NCI-H526 treated with DMSO at 0.1 percent for 48 hours (cell line): ENCODE results near the gene IGSF9B.

ENCODE experiments used
- DNase-seq: peaks from one replicate; lab custom pipeline; 2025; lab: John Stamatoyannopoulos, UW

The IGSF9B gene

GRCh38 chr11:133901316-133901715, 55.5 kb downstream of the IGSF9B start:
- no peak for DNase-seq

DNA sequence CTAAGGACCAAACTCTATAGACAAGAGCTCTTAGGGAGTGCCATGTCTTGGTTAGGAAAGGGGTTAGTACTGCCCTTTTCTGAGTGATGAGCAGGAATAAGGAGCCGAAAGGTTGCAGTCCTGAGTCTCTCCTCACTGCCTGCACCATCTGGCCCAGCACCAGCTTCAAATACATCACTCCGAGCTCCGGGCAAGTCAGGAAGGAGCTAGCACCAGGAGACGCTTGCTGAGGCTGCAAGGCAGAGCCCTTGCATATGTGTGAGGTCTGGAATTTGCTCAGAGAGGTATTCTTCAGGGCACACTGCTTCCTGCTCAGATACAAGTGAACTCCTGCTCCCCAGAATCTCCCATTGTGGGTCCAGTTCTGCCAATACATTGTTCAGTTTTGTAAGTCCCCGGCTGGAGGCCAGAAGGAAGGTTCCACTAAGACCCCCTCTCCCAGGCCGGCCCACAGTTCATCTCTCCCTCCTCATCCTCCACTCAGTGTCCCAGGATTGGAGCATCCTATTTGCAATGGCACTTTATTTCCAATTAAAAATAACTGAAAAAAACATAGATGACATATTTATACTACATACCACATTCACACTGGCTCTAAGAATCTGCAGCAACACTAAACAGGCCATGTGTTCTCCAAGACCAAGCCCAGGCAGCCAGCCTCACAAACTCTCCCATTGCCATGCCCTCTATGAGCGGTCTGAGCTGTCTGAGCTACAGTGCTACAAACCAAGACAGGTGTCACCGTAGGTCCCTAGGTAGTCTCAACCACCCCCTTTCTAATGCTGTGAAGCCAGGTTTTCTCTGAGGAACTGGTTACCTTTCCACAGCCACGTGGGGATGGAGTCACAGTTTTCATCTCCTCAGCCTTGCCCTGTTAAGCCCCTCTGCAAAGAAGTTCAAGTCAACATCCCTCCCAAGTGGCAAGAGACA, 56.3 kb downstream of the IGSF9B start:
- DNase-seq: no peak

- no peak for DNase-seq
Measured at GRCh38 chr11:133898770-133899115, 58.0 kb downstream of the IGSF9B start.

GRCh38 chr11:133898031-133898769, 58.6 kb downstream of the IGSF9B start:
- no peak for DNase-seq

- no peak for DNase-seq
Measured at GRCh38 chr11:133897331-133897650, 59.5 kb downstream of the IGSF9B start.

DNA sequence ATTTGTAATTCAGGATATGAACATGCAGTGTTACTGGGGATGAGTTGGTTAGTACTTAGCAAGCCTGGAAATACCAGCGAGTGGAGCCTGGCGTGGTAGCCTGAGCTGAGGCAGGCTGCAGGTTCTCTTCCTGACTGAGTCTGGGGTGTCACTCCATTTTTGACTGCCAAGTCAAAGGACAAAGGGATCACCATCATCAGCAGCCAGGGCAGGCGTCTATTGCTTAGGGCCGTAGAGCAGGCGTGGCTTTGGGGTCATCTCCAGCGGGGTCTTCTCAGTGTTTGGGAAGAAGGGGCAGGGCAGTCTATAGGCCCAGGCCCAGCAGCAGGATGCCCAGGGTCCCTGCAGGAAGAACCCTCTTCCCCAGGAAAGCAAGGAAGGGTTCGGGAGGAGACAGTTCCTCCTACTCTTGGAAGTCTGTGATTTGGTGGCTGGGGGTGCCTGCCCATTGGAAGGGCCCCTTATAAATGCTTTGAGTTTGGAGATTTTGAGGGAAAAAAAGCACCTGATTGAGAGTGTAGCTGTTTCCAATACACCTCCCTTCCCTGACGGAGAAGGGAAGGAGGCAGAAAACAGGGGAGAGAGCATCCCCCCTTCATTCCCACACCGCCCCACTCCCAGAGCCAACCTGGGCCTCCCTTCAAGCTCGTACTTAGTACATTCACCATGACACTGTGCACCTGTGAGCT, 60.0 kb downstream of the IGSF9B start:
- no peak for DNase-seq

DNA sequence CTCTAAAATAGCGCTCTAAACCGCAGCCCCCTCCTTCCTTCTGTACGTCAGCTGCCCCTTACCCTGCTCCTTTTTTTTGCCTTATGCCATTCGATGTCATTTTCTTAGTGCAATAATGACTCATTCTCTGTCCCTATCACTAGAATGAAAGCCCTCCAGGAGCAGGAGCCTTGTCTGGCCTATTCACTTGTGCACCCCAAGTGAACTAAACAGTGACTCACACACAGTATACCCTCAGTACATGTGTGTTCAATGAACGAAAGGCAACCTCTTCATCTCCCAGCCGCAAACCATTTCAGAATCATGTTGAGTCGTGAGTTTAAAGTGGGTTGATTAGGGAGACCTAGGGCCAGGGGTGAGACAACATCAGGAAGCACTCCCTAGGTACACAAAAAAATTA, 60.7 kb downstream of the IGSF9B start:
- DNase-seq: no peak

- no peak for DNase-seq
Measured at GRCh38 chr11:133895551-133895950, 61.2 kb downstream of the IGSF9B start.

DNA sequence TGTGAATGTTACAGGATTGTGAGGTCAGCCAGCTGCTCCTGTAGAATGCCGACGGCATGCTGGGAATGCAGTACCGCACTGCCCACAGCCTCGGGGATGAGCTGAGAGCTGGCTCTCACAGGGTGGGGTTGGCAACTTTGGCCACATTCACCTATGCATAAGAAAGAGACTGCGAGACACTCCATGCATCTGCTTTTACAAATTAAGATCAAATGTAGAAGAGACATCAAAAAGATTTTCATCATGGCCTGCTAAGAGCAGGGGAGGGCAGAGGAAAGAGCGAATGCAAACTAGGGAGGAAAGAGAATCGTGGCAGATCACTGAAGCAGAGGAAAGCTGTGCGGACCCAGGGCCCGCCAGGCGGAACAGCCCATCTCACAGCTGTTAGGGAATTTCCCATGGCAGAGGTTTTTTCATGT, 61.7 kb downstream of the IGSF9B start:
- DNase-seq: peak; percentile 28

- DNase-seq: no peak
Measured at GRCh38 chr11:133893381-133893780, 63.4 kb downstream of the IGSF9B start.

DNA sequence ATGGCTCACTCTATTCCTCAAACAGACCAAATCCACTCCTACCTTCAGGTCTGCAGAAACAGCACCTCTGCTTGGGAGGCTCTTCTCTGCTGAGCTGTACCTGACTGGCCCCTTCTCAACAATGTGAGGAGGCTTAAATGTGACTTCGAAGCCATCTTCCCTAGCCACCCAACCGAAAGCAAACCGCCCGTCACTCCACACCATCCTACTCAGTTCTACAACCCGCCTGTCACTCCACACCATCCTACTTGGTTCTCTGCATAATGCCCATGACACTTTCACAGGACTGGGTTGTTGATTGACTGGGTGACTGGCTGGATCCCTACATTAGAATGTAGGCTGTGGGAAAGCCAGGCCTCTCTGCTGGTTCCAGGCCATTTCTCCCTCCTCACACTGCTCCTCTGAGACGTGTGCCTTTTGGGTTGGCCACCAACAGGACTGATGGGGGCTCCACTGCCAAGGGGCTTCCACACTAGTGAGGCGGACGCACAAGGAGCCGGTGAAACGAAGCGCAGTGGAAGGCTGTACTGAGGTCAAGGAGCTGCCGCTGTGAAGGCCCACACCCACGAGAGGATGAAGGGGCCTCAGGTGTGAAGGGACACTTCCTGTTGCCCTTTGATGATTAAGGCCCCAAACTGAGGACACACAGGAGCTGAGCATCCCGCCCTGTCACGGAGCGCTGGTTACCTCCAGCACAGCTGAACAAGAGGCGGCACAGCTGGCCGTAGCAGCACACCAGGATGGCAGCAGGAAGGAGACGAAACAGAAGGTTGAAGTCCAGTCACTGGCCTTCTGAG, 64.0 kb downstream of the IGSF9B start:
- no peak for DNase-seq

DNA sequence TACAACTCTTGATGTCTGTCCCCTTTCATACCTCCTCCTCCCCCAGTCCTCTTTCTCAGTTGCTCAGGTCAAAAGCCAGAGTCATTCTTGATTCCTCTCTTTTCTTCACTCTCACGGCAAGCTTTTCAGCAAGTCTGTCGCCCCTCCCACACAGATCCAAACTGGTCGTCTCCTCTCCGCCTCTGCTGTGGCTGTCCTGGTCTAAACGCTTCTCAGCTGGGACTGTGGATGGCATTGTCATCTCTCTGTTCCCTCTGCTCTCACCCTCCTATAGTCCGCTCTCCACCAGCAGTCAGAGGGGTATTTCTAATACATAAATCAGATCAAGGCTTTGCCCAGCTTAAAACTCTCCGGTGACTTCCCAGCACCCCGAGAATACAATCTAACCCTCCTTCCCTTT, 64.6 kb downstream of the IGSF9B start:
- no peak for DNase-seq

GRCh38 chr11:133889893-133890292, 66.9 kb downstream of the IGSF9B start:
- DNase-seq: no peak

GRCh38 chr11:133889188-133889587, 67.6 kb downstream of the IGSF9B start:
- DNase-seq: no peak

- no peak for DNase-seq
Measured at GRCh38 chr11:133887692-133888332, 69.0 kb downstream of the IGSF9B start.

GRCh38 chr11:133886029-133886428, 70.7 kb downstream of the IGSF9B start:
- DNase-seq: no peak

DNA sequence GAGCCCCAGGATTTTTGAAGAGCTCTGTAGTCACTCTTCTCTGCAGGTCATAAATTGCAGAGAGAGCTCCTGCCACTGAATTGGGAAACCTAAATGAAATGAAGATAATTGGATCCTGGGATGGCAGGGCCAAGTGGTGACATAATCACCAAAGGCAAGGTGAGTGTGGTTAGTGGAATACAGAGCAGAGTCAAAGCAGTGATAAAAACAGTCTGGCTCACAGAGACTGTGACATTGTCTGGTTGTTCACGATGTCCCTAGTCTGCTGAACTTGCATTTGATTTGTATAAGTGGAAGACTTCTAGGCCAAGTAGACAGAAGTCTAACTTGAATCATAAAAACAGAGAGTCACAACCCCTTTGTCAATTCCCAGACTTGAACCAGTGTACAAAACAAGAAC, 84.6 kb downstream of the IGSF9B start:
- no peak for DNase-seq

DNA sequence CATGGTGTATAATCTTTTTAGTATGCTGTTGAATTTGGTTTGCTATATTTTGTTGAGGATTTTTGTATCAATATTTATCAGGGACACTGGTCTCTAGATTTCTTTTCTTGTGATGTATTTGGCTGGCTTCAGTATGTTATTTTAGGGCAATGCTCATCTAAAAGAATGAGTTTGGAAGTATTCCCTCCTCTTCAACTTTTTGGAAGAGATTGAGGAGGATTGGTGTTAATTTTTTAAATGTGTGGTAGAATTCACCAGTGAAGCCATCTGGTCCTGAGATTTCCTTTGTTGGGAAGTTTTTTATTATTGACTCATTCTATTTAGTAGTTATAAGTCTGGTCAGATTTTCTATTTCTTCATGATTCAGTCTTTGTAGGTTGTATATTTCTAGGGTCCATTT, 89.3 kb downstream of the IGSF9B start:
- DNase-seq: no peak

- DNase-seq: no peak
Measured at GRCh38 chr11:133865466-133865865, 91.3 kb downstream of the IGSF9B start.

GRCh38 chr11:133864756-133865155, 92.0 kb downstream of the IGSF9B start:
- no peak for DNase-seq

DNA sequence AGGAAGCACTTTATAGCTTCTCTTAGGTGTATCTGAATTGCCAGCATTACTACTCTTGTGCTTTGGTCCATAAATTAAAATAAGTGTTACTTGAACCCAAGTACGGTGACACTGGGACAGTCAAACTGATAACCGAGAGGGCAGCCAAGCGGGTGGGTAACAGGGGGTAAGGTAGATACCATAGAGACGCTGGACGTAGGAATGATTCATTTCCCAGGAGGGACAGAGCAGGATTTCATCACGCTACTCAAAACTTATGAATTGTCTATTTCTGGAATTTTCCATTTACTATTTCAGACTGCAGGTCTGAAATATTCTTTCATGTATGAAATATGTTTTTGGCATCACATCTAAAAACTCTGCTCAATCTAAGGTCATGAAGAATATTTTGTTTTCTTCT, 96.6 kb downstream of the IGSF9B start:
- no peak for DNase-seq
